PFSK-1 (cell line): ENCODE measurements around the gene MRPL45.

Experiments
- POLR2AphosphoS5 ChIP-seq: IDR thresholded peaks from 2 replicates; pipeline ENCODE4 v1.6.1; 2012; ENCODE audit warnings: low read depth, mild to moderate bottlenecking, control low read depth, low read length, moderate library complexity
- SIN3A ChIP-seq: IDR thresholded peaks from 2 replicates; pipeline ENCODE4 v1.6.1; 2012; ENCODE audit warnings: mild to moderate bottlenecking, low read length, moderate library complexity, borderline replicate concordance; ENCODE audit not compliant: insufficient read depth

- no peak for TF ChIP-seq POLR2AphosphoS5
- no peak for TF ChIP-seq SIN3A
These were observed 57.5 kb downstream of the MRPL45 start for GRCh38 chr17:38354466-38354865.
